ENCODE results near the gene ONECUT3.

The ONECUT3 gene

GRCh38 chr19:1768248-1768647 is 14.9 kb downstream of the ONECUT3 start:
- no peak for DNase-seq (ENCODE audit: low read depth in 3 of 3)

GRCh38 chr19:1768918-1769644 is 15.8 kb downstream of the ONECUT3 start:
- no peak for DNase-seq (ENCODE audit: low read depth in 3 of 3)

GRCh38 chr19:1769645-1769985 is 16.3 kb downstream of the ONECUT3 start:
- DNase-seq (ENCODE audit: low read depth in 3 of 3), result no peak

- DNase-seq (ENCODE audit: low read depth in 3 of 3), result no peak
Observed at GRCh38 chr19:1770866-1771576, 17.7 kb downstream of the ONECUT3 start.

GRCh38 chr19:1773184-1773583 is 19.9 kb downstream of the ONECUT3 start:
- no peak for DNase-seq (ENCODE audit: low read depth in 3 of 3)

- DNase-seq (ENCODE audit: low read depth in 3 of 3), result no peak
Observed at GRCh38 chr19:1774989-1775772, 21.9 kb downstream of the ONECUT3 start.

- no peak for DNase-seq (ENCODE audit: low read depth in 3 of 3)
Observed at GRCh38 chr19:1775951-1776605, 22.8 kb downstream of the ONECUT3 start.

- DNase-seq (ENCODE audit: low read depth in 3 of 3), result no peak
Observed at GRCh38 chr19:1776606-1777147, 23.4 kb downstream of the ONECUT3 start.

GRCh38 chr19:1777149-1777548 is 23.8 kb downstream of the ONECUT3 start:
- DNase-seq (ENCODE audit: low read depth in 3 of 3), result no peak

- DNase-seq (ENCODE audit: low read depth in 3 of 3), result no peak
Observed at GRCh38 chr19:1779574-1779973, 26.3 kb downstream of the ONECUT3 start.

- DNase-seq (ENCODE audit: low read depth in 3 of 3), result no peak
Observed at GRCh38 chr19:1780272-1780958, 27.1 kb downstream of the ONECUT3 start.

GRCh38 chr19:1782521-1782920 is 29.2 kb downstream of the ONECUT3 start:
- no peak for DNase-seq (ENCODE audit: low read depth in 3 of 3)

- no peak for DNase-seq (ENCODE audit: low read depth in 3 of 3)
Observed at GRCh38 chr19:1783354-1783753, 30.0 kb downstream of the ONECUT3 start.

GRCh38 chr19:1783874-1784273 is 30.6 kb downstream of the ONECUT3 start:
- no peak for DNase-seq (ENCODE audit: low read depth in 3 of 3)

GRCh38 chr19:1785310-1785709 is 32.0 kb downstream of the ONECUT3 start:
- no peak for DNase-seq (ENCODE audit: low read depth in 3 of 3)

- no peak for DNase-seq (ENCODE audit: low read depth in 3 of 3)
Observed at GRCh38 chr19:1786668-1787067, 33.4 kb downstream of the ONECUT3 start.

- no peak for DNase-seq (ENCODE audit: low read depth in 3 of 3)
Observed at GRCh38 chr19:1787116-1787515, 33.8 kb downstream of the ONECUT3 start.

GRCh38 chr19:1789261-1790041 is 36.1 kb downstream of the ONECUT3 start:
- DNase-seq (ENCODE audit: low read depth in 3 of 3), result no peak

- DNase-seq (ENCODE audit: low read depth in 3 of 3), result no peak
Observed at GRCh38 chr19:1790054-1790792, 36.9 kb downstream of the ONECUT3 start.

- no peak for DNase-seq (ENCODE audit: low read depth in 3 of 3)
Observed at GRCh38 chr19:1791879-1792278, 38.6 kb downstream of the ONECUT3 start.
